Measurements from ENCODE around the gene LAMTOR2. TPM values are rescaled to one million over a fixed set of nuclear protein-coding genes. Genes with fewer than 3 reads are reported as not detected.

LAMTOR2 gene
- polyA plus RNA-seq, 1 donor (not counting 4 experiments of a cell fraction or from before 2014, with no cell fraction given), result 67.5 TPM

GRCh38 chr1:156077430-156077760 lies 22.8 kb downstream of the LAMTOR2 start:
- no peaks in the 10 kb centered on the region for H3K27me3 ChIP-seq (ENCODE audit: control insufficient read depth, extremely low read depth, insufficient read depth, low read length)
- DNase-seq (ENCODE audit: low read depth, low spot score), result no peak
- no peak overlapping the region for H2AFZ ChIP-seq (ENCODE audit: control insufficient read depth, low read length)
- peaks cover 3 to 5% of the 10 kb centered on the region in 2 experiments for H3K36me3 ChIP-seq (ENCODE audit: control insufficient read depth in 2 of 2, extremely low read depth in 1 of 2, insufficient read depth in 2 of 2, low read length in 2 of 2)
- H4K20me1 ChIP-seq (ENCODE audit: control insufficient read depth, extremely low read depth, insufficient read depth, low read length), result no peaks in the 10 kb centered on the region
- no peak overlapping the region for H3K27ac ChIP-seq (ENCODE audit: control insufficient read depth, insufficient read depth, low read length)
- dilution Hi-C loops (cut with MboI; ENCODE audit: extremely low pct_ligation_motif_present, low sequenced_read_pairs), result no loop called here
- no peak overlapping the region for H3K4me3 ChIP-seq (ENCODE audit: control insufficient read depth in 2 of 3, extremely low read depth in 1 of 3, insufficient read depth in 2 of 3, low read depth in 1 of 3, low read length in 3 of 3)
- no peaks in the 10 kb centered on the region for H3K79me2 ChIP-seq (ENCODE audit: control insufficient read depth, insufficient read depth, low read length)
- H3K9me3 ChIP-seq (ENCODE audit: control insufficient read depth, low read depth, low read length), result no peaks in the 10 kb centered on the region
- no peak overlapping the region for H3K9ac ChIP-seq (ENCODE audit: control insufficient read depth, extremely low read depth, insufficient read depth, low read length)
- no peaks in the 10 kb centered on the region for H3K9me1 ChIP-seq (ENCODE audit: control insufficient read depth, extremely low read depth, insufficient read depth, low read length)
- no peaks in the 10 kb centered on the region for H3K4me1 ChIP-seq (ENCODE audit: control insufficient read depth, extremely low read depth, insufficient read depth, low read length)
- no peak overlapping the region for H3K4me2 ChIP-seq (ENCODE audit: control insufficient read depth, extremely low read depth, insufficient read depth, low read depth, low read length)
- no peak for TF ChIP-seq CTCF (optimal IDR thresholded peaks at IDR 0.05 in 1 of 3, IDR thresholded peaks at IDR 0.05 in 1 of 3, conservative IDR thresholded peaks at IDR 0.05 in 1 of 3; ENCODE audit: extremely low read depth in 1 of 3, insufficient read depth in 2 of 3, low read length in 3 of 3)
- no peak for TF ChIP-seq EZH2 (IDR thresholded peaks at IDR 0.05; ENCODE audit: low read length)
- no peak for FAIRE-seq

- Histone ChIP-seq H3K9me3 (ENCODE audit: control insufficient read depth, low read depth, low read length) (no peaks in the 10 kb centered on the region), H3K4me3 (ENCODE audit: control insufficient read depth in 2 of 3, extremely low read depth in 1 of 3, insufficient read depth in 2 of 3, low read depth in 1 of 3, low read length in 3 of 3) (no peak overlapping the region), H4K20me1 (ENCODE audit: control insufficient read depth, extremely low read depth, insufficient read depth, low read length) (no peaks in the 10 kb centered on the region), H3K9ac (ENCODE audit: control insufficient read depth, extremely low read depth, insufficient read depth, low read length) (no peak overlapping the region), H3K79me2 (ENCODE audit: control insufficient read depth, insufficient read depth, low read length) (no peaks in the 10 kb centered on the region), H3K27me3 (ENCODE audit: control insufficient read depth, extremely low read depth, insufficient read depth, low read length) (no peaks in the 10 kb centered on the region), H3K9me1 (ENCODE audit: control insufficient read depth, extremely low read depth, insufficient read depth, low read length) (no peaks in the 10 kb centered on the region), H3K27ac (ENCODE audit: control insufficient read depth, insufficient read depth, low read length) (no peak overlapping the region), H3K4me1 (ENCODE audit: control insufficient read depth, extremely low read depth, insufficient read depth, low read length) (peaks cover 4% of the 10 kb centered on the region), H2AFZ (ENCODE audit: control insufficient read depth, low read length) (no peak overlapping the region), H3K4me2 (ENCODE audit: control insufficient read depth, extremely low read depth, insufficient read depth, low read depth, low read length) (no peak overlapping the region), H3K36me3 (ENCODE audit: control insufficient read depth in 2 of 2, extremely low read depth in 1 of 2, insufficient read depth in 2 of 2, low read length in 2 of 2) (peaks cover 0 to 5% of the 10 kb centered on the region in 2 experiments)
- no peak for FAIRE-seq
- no peak for TF ChIP-seq EZH2 (IDR thresholded peaks at IDR 0.05; ENCODE audit: low read length)
- TF ChIP-seq CTCF (optimal IDR thresholded peaks at IDR 0.05 in 1 of 3, IDR thresholded peaks at IDR 0.05 in 1 of 3, conservative IDR thresholded peaks at IDR 0.05 in 1 of 3; ENCODE audit: extremely low read depth in 1 of 3, insufficient read depth in 2 of 3, low read length in 3 of 3), result no peak
- no peak for DNase-seq (ENCODE audit: low read depth, low spot score)
- dilution Hi-C loops (cut with MboI; ENCODE audit: extremely low pct_ligation_motif_present, low sequenced_read_pairs), result no loop called here
Observed at GRCh38 chr1:156078728-156079127, 24.1 kb downstream of the LAMTOR2 start.

Measured in keratinocyte (primary cell).